Type B pancreatic cell (in vitro differentiated cells): ENCODE measurements around the gene TBC1D13. TPM values are rescaled to one million over a fixed set of nuclear protein-coding genes. Genes with fewer than 3 reads are reported as not detected.
"Not testable (repeated sequence)": the region's sequence is repeated elsewhere in the genome, so short reads cannot be mapped to it uniquely, and the experiment has no call there.

Experiments used
- DNase-seq: peaks from one replicate; pipeline ENCODE4 v3.0.0; 2021; ENCODE audit warnings: mixed read lengths; ENCODE audit not compliant: unreplicated experiment; ENCODE audit errors: extremely low spot score
- H3K27ac Mint-ChIP-seq: 2 replicates; pipeline ENCODE4 v1.8.0; 2021; ENCODE audit warnings: mild to moderate bottlenecking, mixed read lengths
- H3K27me3 Mint-ChIP-seq: 2 replicates; pipeline ENCODE4 v1.8.0; 2021; ENCODE audit warnings: mixed read lengths
- H3K36me3 Mint-ChIP-seq: 2 replicates; pipeline ENCODE4 v1.8.0; 2021; ENCODE audit warnings: mixed read lengths
- H3K4me1 Mint-ChIP-seq: one replicate; pipeline ENCODE4 v1.8.0; 2021; ENCODE audit warnings: mixed read lengths; ENCODE audit not compliant: unreplicated experiment
- H3K4me3 Mint-ChIP-seq: 2 replicates; pipeline ENCODE4 v1.8.0; 2021; ENCODE audit warnings: mild to moderate bottlenecking, mixed read lengths
- H3K9me3 Mint-ChIP-seq: 2 replicates; pipeline ENCODE4 v1.8.0; 2021; ENCODE audit warnings: mixed read lengths
- total RNA-seq: library from RNA; stranded (reverse); gene quantifications from 2 replicates; pipeline ENCODE4 v1.2.1, GENCODE V29; 2021; ENCODE audit warnings: low replicate concordance
- TF ChIP-seq, protein P1 (sequence below): fragments of 200-600 bp; sonication (generic); conservative IDR thresholded peaks from 2 replicates; pipeline ENCODE4 v1.5.0; 2021; ENCODE audit warnings: antibody characterized with exemption, mild to moderate bottlenecking

The TBC1D13 gene
- total RNA-seq, 1 donor from 2014 or later = 33.5 TPM

DNA sequence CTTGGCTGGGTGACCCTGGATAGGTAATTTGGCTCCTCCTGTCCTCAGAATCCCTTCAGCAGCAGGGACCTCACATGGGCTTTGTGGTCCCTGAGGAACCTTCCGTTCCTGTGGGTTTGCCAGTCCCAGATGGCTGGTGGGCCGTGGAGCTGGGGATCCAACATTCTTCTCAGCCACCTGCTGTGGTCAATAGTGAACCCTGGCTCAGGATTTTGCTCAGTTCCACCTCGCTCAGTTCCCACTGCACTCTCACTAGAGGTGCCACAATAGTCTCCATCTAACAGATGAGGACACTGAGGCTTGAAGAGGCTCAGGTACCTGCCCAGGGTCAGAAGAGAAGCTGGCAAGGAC, 59.6 kb downstream of the TBC1D13 start:
- no peak overlapping the region for H3K27ac Mint-ChIP-seq
- DNase-seq = no peak
- TF ChIP-seq, protein P1, sequence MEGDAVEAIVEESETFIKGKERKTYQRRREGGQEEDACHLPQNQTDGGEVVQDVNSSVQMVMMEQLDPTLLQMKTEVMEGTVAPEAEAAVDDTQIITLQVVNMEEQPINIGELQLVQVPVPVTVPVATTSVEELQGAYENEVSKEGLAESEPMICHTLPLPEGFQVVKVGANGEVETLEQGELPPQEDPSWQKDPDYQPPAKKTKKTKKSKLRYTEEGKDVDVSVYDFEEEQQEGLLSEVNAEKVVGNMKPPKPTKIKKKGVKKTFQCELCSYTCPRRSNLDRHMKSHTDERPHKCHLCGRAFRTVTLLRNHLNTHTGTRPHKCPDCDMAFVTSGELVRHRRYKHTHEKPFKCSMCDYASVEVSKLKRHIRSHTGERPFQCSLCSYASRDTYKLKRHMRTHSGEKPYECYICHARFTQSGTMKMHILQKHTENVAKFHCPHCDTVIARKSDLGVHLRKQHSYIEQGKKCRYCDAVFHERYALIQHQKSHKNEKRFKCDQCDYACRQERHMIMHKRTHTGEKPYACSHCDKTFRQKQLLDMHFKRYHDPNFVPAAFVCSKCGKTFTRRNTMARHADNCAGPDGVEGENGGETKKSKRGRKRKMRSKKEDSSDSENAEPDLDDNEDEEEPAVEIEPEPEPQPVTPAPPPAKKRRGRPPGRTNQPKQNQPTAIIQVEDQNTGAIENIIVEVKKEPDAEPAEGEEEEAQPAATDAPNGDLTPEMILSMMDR = no peak
- H3K4me3 Mint-ChIP-seq = no peak overlapping the region
- peaks cover 7% of the 10 kb centered on the region for H3K36me3 Mint-ChIP-seq
- H3K9me3 Mint-ChIP-seq = peaks cover 8% of the 10 kb centered on the region
- H3K4me1 Mint-ChIP-seq = peaks cover 5% of the 10 kb centered on the region
- no peaks in the 10 kb centered on the region for H3K27me3 Mint-ChIP-seq

DNA sequence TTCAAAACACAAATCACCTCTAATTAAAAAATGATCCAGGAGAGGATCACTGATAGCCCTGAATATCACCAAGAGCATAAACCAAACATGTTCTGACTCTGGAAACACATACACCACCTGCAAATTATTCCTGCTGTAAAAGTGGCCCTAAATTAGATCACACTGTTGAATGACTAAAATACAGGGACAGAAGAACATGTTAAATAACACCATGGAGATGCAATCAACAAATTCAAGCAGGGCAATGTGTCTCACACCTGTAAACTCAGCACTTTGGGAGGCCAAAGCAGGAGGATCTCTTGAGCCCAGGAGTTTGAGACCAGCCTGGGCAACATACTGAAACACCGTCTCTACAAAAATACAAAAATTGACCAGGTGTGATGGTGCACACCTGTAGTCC, 60.8 kb downstream of the TBC1D13 start:
- peaks cover 7% of the 10 kb centered on the region for H3K36me3 Mint-ChIP-seq
- no peak overlapping the region for H3K4me3 Mint-ChIP-seq
- H3K4me1 Mint-ChIP-seq = peaks cover 5% of the 10 kb centered on the region
- no peaks in the 10 kb centered on the region for H3K27me3 Mint-ChIP-seq
- TF ChIP-seq, protein P1 = no peak
- DNase-seq = no peak
- peaks cover 8% of the 10 kb centered on the region for H3K9me3 Mint-ChIP-seq
- H3K27ac Mint-ChIP-seq = no peak overlapping the region

DNA sequence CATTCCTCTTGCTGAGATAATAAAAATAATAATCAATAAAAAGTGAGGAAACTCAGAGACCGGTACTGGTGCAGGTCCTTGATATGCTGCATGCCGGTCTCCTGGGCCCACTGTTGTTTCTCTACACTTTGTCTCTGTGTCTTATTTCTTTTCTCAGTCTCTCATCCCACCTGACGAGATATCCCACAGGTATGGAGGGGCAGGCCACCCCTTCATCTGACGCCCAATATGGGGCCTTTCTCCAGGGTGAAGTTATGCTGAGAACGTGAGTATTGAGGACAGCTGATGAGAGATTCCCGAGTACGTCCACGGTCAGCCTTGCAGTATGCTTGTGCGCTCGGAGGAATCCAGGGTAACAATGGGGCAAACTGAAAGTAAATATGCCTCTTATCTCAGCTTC, 64.0 kb downstream of the TBC1D13 start:
- DNase-seq, H3K27ac Mint-ChIP-seq, H3K4me3 Mint-ChIP-seq, H3K4me1 Mint-ChIP-seq, H3K36me3 Mint-ChIP-seq, H3K27me3 Mint-ChIP-seq, H3K9me3 Mint-ChIP-seq: not testable (repeated sequence)

DNA sequence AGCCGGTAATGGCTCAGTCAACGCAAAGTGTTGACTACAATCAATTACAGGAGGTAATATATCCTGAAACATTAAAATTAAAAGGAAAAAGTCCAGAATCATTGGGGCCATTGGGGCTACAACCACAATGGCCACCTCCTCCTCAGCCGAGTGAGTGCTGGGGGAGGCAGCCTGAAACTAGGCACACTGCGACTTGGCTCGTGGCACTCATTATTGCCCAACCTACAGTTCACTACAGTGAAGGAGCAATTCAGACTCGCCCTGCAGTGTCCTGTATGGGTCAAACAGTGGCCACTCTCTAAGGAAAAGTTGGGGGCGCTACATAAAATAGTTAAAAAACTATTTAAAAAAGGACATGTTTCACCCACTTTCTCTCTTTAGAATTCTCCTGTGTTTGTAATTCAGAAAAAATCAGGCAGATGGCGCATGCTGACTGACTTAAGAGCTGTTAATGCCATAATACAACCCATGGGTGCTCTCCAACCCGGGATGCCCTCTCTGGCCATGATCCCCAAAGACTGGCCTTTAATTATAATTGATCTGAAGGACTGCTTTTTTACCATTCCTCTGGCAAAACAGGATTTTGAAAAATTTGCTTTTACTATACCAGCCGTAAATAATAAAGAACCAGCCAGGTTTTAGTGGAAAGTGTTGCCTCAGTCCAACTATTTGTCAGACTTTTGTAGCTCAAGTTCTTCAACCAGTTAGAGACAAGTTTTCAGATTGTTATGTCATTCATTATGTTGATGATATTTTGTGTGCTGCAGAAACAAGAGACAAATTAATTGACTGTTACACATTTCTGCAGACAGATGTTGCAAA, 64.9 kb downstream of the TBC1D13 start:
- not testable (repeated sequence) for H3K9me3 Mint-ChIP-seq, H3K36me3 Mint-ChIP-seq, DNase-seq, H3K27me3 Mint-ChIP-seq, H3K4me3 Mint-ChIP-seq, H3K27ac Mint-ChIP-seq, H3K4me1 Mint-ChIP-seq
- TF ChIP-seq, protein P1 = peak; percentile 71

DNA sequence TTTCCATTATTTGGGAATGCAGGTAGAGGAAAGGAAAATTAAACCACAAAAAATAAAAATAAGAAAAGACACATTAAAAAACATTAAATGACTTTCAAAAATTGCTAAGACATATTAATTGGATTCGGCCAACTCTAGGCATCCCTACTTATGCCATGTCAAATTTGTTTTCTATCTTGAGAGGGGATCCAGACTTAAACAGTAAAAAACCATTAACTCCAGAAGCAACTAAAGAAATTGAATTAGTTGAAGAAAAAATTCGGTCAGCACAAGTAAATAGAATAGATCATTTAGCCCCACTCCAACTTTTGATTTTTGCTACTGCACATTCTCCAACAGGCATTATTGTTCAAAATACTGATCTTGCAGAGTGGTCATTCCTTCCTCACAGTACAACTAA, 65.6 kb downstream of the TBC1D13 start:
- not testable (repeated sequence) for H3K36me3 Mint-ChIP-seq, DNase-seq, H3K27me3 Mint-ChIP-seq, H3K9me3 Mint-ChIP-seq, H3K4me1 Mint-ChIP-seq, H3K27ac Mint-ChIP-seq, H3K4me3 Mint-ChIP-seq

DNA sequence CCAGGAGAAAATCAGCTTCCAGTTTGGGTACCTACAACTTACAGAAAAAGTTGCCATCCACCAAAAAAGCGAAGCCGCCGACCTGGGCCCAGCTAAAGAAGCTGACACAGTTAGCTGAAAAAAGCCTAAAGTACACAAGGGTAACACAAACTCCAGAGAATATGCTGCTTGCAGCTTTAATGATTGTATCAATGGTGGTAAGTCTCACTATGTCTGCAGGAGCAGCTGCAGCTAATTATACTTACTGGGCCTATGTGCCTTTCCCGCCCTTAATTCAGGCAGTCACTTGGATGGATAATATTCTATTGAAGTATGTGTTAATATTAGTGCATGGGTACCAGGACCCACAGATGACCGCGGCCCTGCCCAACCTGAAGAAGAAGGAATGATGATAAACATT, 67.4 kb downstream of the TBC1D13 start:
- not testable (repeated sequence) for H3K27me3 Mint-ChIP-seq, DNase-seq, H3K36me3 Mint-ChIP-seq, H3K4me3 Mint-ChIP-seq, H3K9me3 Mint-ChIP-seq, H3K4me1 Mint-ChIP-seq, H3K27ac Mint-ChIP-seq

DNA sequence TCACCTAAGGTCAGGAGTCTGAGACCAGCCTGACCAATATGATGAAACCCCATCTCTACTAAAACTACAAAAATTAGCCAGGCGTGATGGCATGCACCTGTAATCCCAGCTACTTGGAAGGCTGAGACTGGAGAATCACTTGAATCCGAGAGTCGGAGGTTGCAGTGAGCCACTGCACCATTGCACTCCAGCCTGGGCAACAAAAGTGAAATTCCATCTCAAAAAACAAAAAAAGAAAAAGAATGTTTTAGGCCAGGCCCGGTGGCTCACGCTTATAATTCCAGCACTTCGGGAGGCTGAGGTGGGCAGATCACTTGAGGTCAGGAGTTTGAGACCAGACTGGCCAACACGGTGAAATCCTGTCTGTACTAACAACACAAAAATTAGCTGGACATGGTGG, 71.4 kb downstream of the TBC1D13 start:
- DNase-seq, H3K27me3 Mint-ChIP-seq, H3K9me3 Mint-ChIP-seq, H3K36me3 Mint-ChIP-seq, H3K27ac Mint-ChIP-seq, H3K4me3 Mint-ChIP-seq, H3K4me1 Mint-ChIP-seq: not testable (repeated sequence)

Other genes starting within 250 kb of the TBC1D13 start
- gene SPTAN1, start 234.7 kb upstream of the TBC1D13 start, total RNA-seq = 267 and 270 TPM in 2 replicates
- gene DYNC2I2, start 130.4 kb upstream of the TBC1D13 start, total RNA-seq = 65.0 and 70.6 TPM in 2 replicates
- gene SET, start 98.0 kb upstream of the TBC1D13 start, total RNA-seq = 450 and 545 TPM in 2 replicates
- 6.9 and 11.7 TPM in 2 replicates for gene PKN3, start 84.8 kb upstream of the TBC1D13 start, total RNA-seq
- 25.6 and 53.5 TPM in 2 replicates for gene ZDHHC12, start 63.1 kb upstream of the TBC1D13 start, total RNA-seq
- gene ZER1, start 15.3 kb upstream of the TBC1D13 start, total RNA-seq = 36.8 and 45.7 TPM in 2 replicates
- gene ENDOG, start 31.2 kb downstream of the TBC1D13 start, total RNA-seq = 24.1 and 30.8 TPM in 2 replicates
- gene SPOUT1, start 42.5 kb downstream of the TBC1D13 start, total RNA-seq = 46.7 and 53.4 TPM in 2 replicates
- gene KYAT1, start 94.7 kb downstream of the TBC1D13 start, total RNA-seq = 4.0 and 11.5 TPM in 2 replicates
- 33.2 and 38.2 TPM in 2 replicates for gene LRRC8A, start 94.9 kb downstream of the TBC1D13 start, total RNA-seq
- gene PHYHD1, start 133.7 kb downstream of the TBC1D13 start, total RNA-seq = 10.0 and 14.3 TPM in 2 replicates
- gene DOLK, start 160.3 kb downstream of the TBC1D13 start, total RNA-seq = 18.8 and 21.6 TPM in 2 replicates
- gene NUP188, start 160.4 kb downstream of the TBC1D13 start, total RNA-seq = 36.4 and 63.7 TPM in 2 replicates
- gene SH3GLB2, start 241.1 kb downstream of the TBC1D13 start, total RNA-seq = 126 and 224 TPM in 2 replicates
- gene MIGA2, start 249.4 kb downstream of the TBC1D13 start, total RNA-seq = 38.4 and 41.6 TPM in 2 replicates